NCI-H2107 treated with DMSO at 0.1 percent for 48 hours (cell line): Measurements from ENCODE around the gene GNL1.
"Not testable (repeated sequence)": the region's sequence is repeated elsewhere in the genome, so short reads cannot be mapped to it uniquely, and the experiment has no call there.

Experiments
- DNase-seq: peaks from one replicate; lab custom pipeline; 2025; ENCODE audit not compliant: unreplicated experiment; lab: John Stamatoyannopoulos, UW

Gene GNL1

GRCh38 chr6:30533460-30534294 lies 22.6 kb downstream of the GNL1 start:
- no peak for DNase-seq

GRCh38 chr6:30530014-30530413 lies 26.3 kb downstream of the GNL1 start:
- no peak for DNase-seq

GRCh38 chr6:30529349-30529875 lies 26.9 kb downstream of the GNL1 start:
- not testable (repeated sequence) for DNase-seq

- DNase-seq = not testable (repeated sequence)
These were observed 29.8 kb downstream of the GNL1 start for GRCh38 chr6:30526444-30526843.

GRCh38 chr6:30521952-30522351 lies 34.3 kb downstream of the GNL1 start:
- not testable (repeated sequence) for DNase-seq

- DNase-seq = not testable (repeated sequence)
These were observed 35.2 kb downstream of the GNL1 start for GRCh38 chr6:30521082-30521481.

- DNase-seq = no peak
These were observed 35.8 kb downstream of the GNL1 start for GRCh38 chr6:30520522-30520921.

GRCh38 chr6:30518505-30519145 lies 37.7 kb downstream of the GNL1 start:
- not testable (repeated sequence) for DNase-seq

GRCh38 chr6:30517767-30518504 lies 38.4 kb downstream of the GNL1 start:
- DNase-seq = not testable (repeated sequence)

GRCh38 chr6:30516754-30517076 lies 39.6 kb downstream of the GNL1 start:
- not testable (repeated sequence) for DNase-seq

GRCh38 chr6:30515944-30516753 lies 40.1 kb downstream of the GNL1 start:
- no peak for DNase-seq

- no peak for DNase-seq
These were observed 41.2 kb downstream of the GNL1 start for GRCh38 chr6:30515106-30515505.

GRCh38 chr6:30513451-30513850 lies 42.8 kb downstream of the GNL1 start:
- DNase-seq = no peak

- DNase-seq = no peak
These were observed 45.1 kb downstream of the GNL1 start for GRCh38 chr6:30511169-30511546.

GRCh38 chr6:30510419-30511168 lies 45.7 kb downstream of the GNL1 start:
- no peak for DNase-seq

- DNase-seq = no peak
These were observed 47.2 kb downstream of the GNL1 start for GRCh38 chr6:30508890-30509736.

- no peak for DNase-seq
These were observed 48.2 kb downstream of the GNL1 start for GRCh38 chr6:30507849-30508827.
